Mesenchymal stem cell (in vitro differentiated cells and primary cell): Measurements from ENCODE around the gene KIF5A.

Experiments used
- DNase-seq: peaks from one replicate; pipeline ENCODE4 v3.0.0-alpha.2; 2013
- H2AFZ ChIP-seq: one replicate; pipeline ENCODE4 v1.6.1; 2013; ENCODE audit warnings: low read depth, mild to moderate bottlenecking, control low read depth, inconsistent platforms, low read length, moderate library complexity
- H2AK5ac ChIP-seq: 2 replicates; pipeline ENCODE4 v1.6.1; 2013; ENCODE audit warnings: low read length, moderate library complexity, mild to moderate bottlenecking, inconsistent platforms; ENCODE audit not compliant: severe bottlenecking
- H2BK120ac ChIP-seq: one replicate; pipeline ENCODE4 v1.6.1; 2013; ENCODE audit warnings: low read depth, mild to moderate bottlenecking, inconsistent platforms, low read length, moderate library complexity
- H2BK12ac ChIP-seq, 2 experiments: one replicate each; pipeline ENCODE4 v1.6.1; 2013; ENCODE audit warnings: inconsistent platforms in 2 of 2, low read length in 2 of 2, mild to moderate bottlenecking in 2 of 2, moderate library complexity in 2 of 2, control low read depth in 1 of 2
- H2BK15ac ChIP-seq: one replicate; pipeline ENCODE4 v1.6.1; 2013; ENCODE audit warnings: mild to moderate bottlenecking, low read depth, inconsistent platforms; ENCODE audit not compliant: poor library complexity, severe bottlenecking
- H2BK5ac ChIP-seq: 2 replicates; pipeline ENCODE4 v1.6.1; 2013; ENCODE audit warnings: low read depth, mild to moderate bottlenecking, low read length, control low read depth, inconsistent platforms; ENCODE audit not compliant: poor library complexity, severe bottlenecking
- H3K14ac ChIP-seq, 2 experiments: one replicate each; pipeline ENCODE4 v1.6.1; 2013; ENCODE audit warnings: inconsistent platforms in 2 of 2, low read length in 2 of 2, control low read depth in 1 of 2, mild to moderate bottlenecking in 1 of 2, moderate library complexity in 1 of 2
- H3K18ac ChIP-seq, 2 experiments: one replicate each; pipeline ENCODE4 v1.6.1; 2013; ENCODE audit warnings: inconsistent platforms in 2 of 2, low read length in 2 of 2, control low read depth in 1 of 2, low read depth in 1 of 2, mild to moderate bottlenecking in 1 of 2
- H3K23ac ChIP-seq, 2 experiments: one replicate each; pipeline ENCODE4 v1.6.1; 2013; ENCODE audit warnings: inconsistent platforms in 2 of 2, low read length in 2 of 2, mild to moderate bottlenecking in 2 of 2, moderate library complexity in 2 of 2, control low read depth in 1 of 2
- H3K27ac ChIP-seq: 2 replicates; pipeline ENCODE4 v1.5.1; 2013; ENCODE audit warnings: mild to moderate bottlenecking, moderate library complexity, low read length, control low read depth, inconsistent platforms; ENCODE audit not compliant: poor library complexity, severe bottlenecking
- H3K27me3 ChIP-seq, 2 experiments: 2 replicates each; pipeline versions ENCODE4 v1.6.1 to v1.7.0; 2013; ENCODE audit warnings: low read length in 2 of 2, mild to moderate bottlenecking in 2 of 2, moderate library complexity in 2 of 2, control low read depth in 1 of 2, inconsistent platforms in 1 of 2; ENCODE audit not compliant: control insufficient read depth in 1 of 2, insufficient read depth in 1 of 2
- H3K36me3 ChIP-seq, 2 experiments: 2 replicates each; pipeline versions ENCODE4 v1.6.1 to v1.7.0; 2013; ENCODE audit warnings: low read length in 2 of 2, control low read depth in 1 of 2, inconsistent platforms in 1 of 2, low read depth in 1 of 2, mild to moderate bottlenecking in 1 of 2; ENCODE audit not compliant: insufficient read depth in 2 of 2, control insufficient read depth in 1 of 2
- H3K4ac ChIP-seq, 2 experiments: one replicate each; pipeline ENCODE4 v1.6.1; 2013; ENCODE audit warnings: inconsistent platforms in 2 of 2, low read length in 2 of 2, mild to moderate bottlenecking in 2 of 2, moderate library complexity in 2 of 2, control low read depth in 1 of 2, low read depth in 1 of 2
- H3K4me1 ChIP-seq: 2 replicates; pipeline ENCODE4 v1.6.1; 2013; ENCODE audit warnings: low read depth, low read length, control low read depth; ENCODE audit not compliant: control insufficient read depth, insufficient read depth
- H3K4me2 ChIP-seq: 2 replicates; pipeline ENCODE4 v1.6.1; 2013; ENCODE audit warnings: low read length, mild to moderate bottlenecking, inconsistent platforms; ENCODE audit not compliant: poor library complexity, severe bottlenecking
- H3K4me3 ChIP-seq, 2 experiments: 2 replicates each; pipeline versions ENCODE4 v1.5.1 to v1.7.0; 2013; ENCODE audit warnings: low read length in 2 of 2, mild to moderate bottlenecking in 2 of 2, control low read depth in 1 of 2, low read depth in 1 of 2; ENCODE audit not compliant: insufficient read depth in 1 of 2
- H3K79me1 ChIP-seq: replicated peaks from 2 replicates; pipeline ENCODE4 v1.6.1; 2013; ENCODE audit warnings: mild to moderate bottlenecking, control low read depth, low read length, inconsistent platforms; ENCODE audit not compliant: poor library complexity, severe bottlenecking
- H3K9ac ChIP-seq: 2 replicates; pipeline ENCODE4 v1.7.0; 2013; ENCODE audit warnings: mild to moderate bottlenecking, low read length, moderate library complexity
- H3K9me3 ChIP-seq: 2 replicates; pipeline ENCODE4 v1.7.0; 2013; ENCODE audit warnings: mild to moderate bottlenecking, low read length; ENCODE audit not compliant: control insufficient read depth
- H4K8ac ChIP-seq: one replicate; pipeline ENCODE4 v1.6.1; 2013; ENCODE audit warnings: inconsistent platforms, mild to moderate bottlenecking, low read length, moderate library complexity
- H4K91ac ChIP-seq: one replicate; pipeline ENCODE4 v1.6.1; 2013; ENCODE audit warnings: mild to moderate bottlenecking, low read length, inconsistent platforms
- WGBS: methylation state at CpG from one replicate; pipeline ENCODE4 v1.1.7; 2013; ENCODE audit warnings: mixed read lengths; 5-methylcytosine and 5-hydroxymethylcytosine counted together

Gene KIF5A

DNA sequence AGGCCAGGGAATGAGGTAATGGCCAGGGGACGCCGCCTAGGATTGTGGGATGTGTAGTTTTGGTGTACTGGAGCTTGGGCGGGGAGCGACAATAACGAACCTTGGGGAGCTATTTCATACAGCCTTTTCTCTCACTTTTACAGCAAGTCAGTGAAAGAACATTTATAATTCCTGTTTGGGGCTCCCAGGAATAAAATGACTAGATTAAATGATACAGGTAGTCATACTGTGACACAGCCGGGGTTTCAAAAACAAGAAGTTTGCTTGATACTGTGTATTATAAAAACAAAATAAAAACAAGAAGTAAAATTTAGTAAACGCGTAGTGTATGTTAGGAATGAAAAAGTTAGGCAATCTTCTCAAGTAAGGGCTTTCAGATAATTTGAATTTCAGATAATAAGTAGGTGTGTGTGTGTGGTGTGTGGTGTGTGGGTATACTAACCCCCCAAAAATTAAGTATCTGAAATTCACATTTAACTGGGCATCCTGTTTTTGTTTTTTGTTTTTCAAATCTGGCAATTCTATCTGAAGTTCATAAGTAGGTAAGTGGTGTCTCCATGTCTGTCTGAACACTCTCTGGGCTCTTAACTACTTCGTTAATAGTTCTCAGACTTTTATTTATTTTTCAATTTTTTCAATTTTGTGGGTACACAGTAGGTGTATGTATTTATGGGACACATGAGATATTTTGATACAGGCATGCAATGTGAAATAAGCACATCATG is 2.4 kb upstream of the KIF5A start:
- 6% methylated on average over 2 of the region's 9 CpGs for WGBS
- Histone ChIP-seq H2AK5ac (no peak overlapping the region), H4K91ac (no peak overlapping the region), H3K4me2 (peak overlapping the region; percentile 19), H2BK120ac (no peak overlapping the region), H3K4me1 (peaks cover 20% of the 10 kb centered on the region), H3K23ac (no peak overlapping the region), H3K4me3 (peak overlapping the region in 1 of 2 experiments; percentile 89), H2BK12ac (no peak overlapping the region), H3K9ac (peak overlapping the region; percentile 92), H3K27ac (no peak overlapping the region), H2AFZ (no peak overlapping the region), H3K79me1 (peaks cover 11% of the 10 kb centered on the region), H3K4ac (no peak overlapping the region), H2BK5ac (no peak overlapping the region), H2BK15ac (no peak overlapping the region), H3K9me3 (no peaks in the 10 kb centered on the region), H3K36me3 (peaks cover 3 to 23% of the 10 kb centered on the region in 2 experiments), H3K27me3 (peaks cover 21 to 31% of the 10 kb centered on the region in 2 experiments), H3K14ac (no peak overlapping the region), H4K8ac (no peak overlapping the region), H3K18ac (no peak overlapping the region)
- DNase-seq = no peak

DNA sequence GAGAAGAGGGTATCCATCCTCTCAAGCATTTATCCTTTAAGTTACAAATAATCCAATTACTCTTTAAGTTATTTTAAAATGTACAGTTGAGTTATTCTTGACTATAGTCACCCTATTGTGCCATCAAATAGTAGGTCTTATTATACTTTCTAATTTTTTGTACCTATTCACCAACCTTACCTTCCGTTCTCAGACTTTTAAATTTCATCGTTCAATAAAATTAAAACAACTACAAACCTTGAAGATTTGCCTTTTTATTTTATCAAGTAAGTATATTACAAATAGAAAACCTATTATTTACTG is 1.9 kb upstream of the KIF5A start:
- WGBS = no CpG with 5 or more reads among the region's 2 CpGs
- no peak overlapping the region for H2BK15ac ChIP-seq
- peaks cover 3 to 19% of the 10 kb centered on the region in 2 experiments for H3K36me3 ChIP-seq

DNA sequence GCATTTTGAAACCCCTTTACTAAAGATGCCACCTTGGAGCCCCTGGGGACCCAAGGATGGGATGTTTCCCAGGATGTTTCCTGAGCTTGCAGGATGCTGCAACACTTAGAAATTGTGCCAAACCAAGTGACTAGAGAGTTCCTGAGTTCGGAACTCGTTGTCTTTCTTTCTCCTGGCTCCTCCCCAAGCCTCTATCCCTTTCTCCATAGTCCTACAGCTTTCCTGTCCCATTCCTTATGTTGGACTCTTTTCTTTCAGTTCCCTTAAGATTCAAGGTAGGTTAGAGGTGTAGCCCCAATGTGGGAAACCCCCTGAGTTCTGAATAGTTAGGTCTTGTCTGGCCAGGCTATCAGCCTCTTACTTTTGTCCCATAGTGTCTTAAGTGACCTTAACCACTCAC is 1.4 kb upstream of the KIF5A start:
- no peak overlapping the region for H3K4me2 ChIP-seq
- WGBS = no CpG with 5 or more reads among the region's 2 CpGs
- H2BK5ac ChIP-seq = no peak overlapping the region
- H3K23ac ChIP-seq = no peak overlapping the region
- H4K8ac ChIP-seq = no peak overlapping the region
- H2AK5ac ChIP-seq = no peak overlapping the region
- no peak overlapping the region for H3K18ac ChIP-seq
- peaks cover 27% of the 10 kb centered on the region for H3K4me1 ChIP-seq
- H3K36me3 ChIP-seq = peaks cover 1 to 17% of the 10 kb centered on the region in 2 experiments
- H2BK15ac ChIP-seq = no peak overlapping the region
- peaks cover 24 to 35% of the 10 kb centered on the region in 2 experiments for H3K27me3 ChIP-seq
- no peak overlapping the region for H2BK120ac ChIP-seq
- no peak overlapping the region for H3K4me3 ChIP-seq
- H3K14ac ChIP-seq = no peak overlapping the region
- H3K9me3 ChIP-seq = no peaks in the 10 kb centered on the region
- H3K9ac ChIP-seq = no peak overlapping the region
- no peak overlapping the region for H2AFZ ChIP-seq
- H2BK12ac ChIP-seq = no peak overlapping the region
- H4K91ac ChIP-seq = no peak overlapping the region
- no peak for DNase-seq
- no peak overlapping the region for H3K4ac ChIP-seq
- H3K27ac ChIP-seq = no peak overlapping the region
- peaks cover 10% of the 10 kb centered on the region for H3K79me1 ChIP-seq

More for the DNA sequence above, 1.9 kb upstream of the KIF5A start:
- Histone ChIP-seq H2AK5ac (no peak overlapping the region), H4K8ac (no peak overlapping the region), H3K4ac (no peak overlapping the region), H3K9ac (no peak overlapping the region), H3K79me1 (peaks cover 11% of the 10 kb centered on the region), H3K14ac (no peak overlapping the region), H3K18ac (no peak overlapping the region), H3K27ac (no peak overlapping the region), H3K9me3 (no peaks in the 10 kb centered on the region), H4K91ac (no peak overlapping the region), H2AFZ (no peak overlapping the region), H2BK5ac (no peak overlapping the region), H2BK120ac (no peak overlapping the region), H3K27me3 (peaks cover 21 to 31% of the 10 kb centered on the region in 2 experiments), H3K4me2 (no peak overlapping the region), H2BK12ac (no peak overlapping the region), H3K4me1 (peaks cover 24% of the 10 kb centered on the region), H3K23ac (no peak overlapping the region), H3K4me3 (no peak overlapping the region)
- DNase-seq = no peak

DNA sequence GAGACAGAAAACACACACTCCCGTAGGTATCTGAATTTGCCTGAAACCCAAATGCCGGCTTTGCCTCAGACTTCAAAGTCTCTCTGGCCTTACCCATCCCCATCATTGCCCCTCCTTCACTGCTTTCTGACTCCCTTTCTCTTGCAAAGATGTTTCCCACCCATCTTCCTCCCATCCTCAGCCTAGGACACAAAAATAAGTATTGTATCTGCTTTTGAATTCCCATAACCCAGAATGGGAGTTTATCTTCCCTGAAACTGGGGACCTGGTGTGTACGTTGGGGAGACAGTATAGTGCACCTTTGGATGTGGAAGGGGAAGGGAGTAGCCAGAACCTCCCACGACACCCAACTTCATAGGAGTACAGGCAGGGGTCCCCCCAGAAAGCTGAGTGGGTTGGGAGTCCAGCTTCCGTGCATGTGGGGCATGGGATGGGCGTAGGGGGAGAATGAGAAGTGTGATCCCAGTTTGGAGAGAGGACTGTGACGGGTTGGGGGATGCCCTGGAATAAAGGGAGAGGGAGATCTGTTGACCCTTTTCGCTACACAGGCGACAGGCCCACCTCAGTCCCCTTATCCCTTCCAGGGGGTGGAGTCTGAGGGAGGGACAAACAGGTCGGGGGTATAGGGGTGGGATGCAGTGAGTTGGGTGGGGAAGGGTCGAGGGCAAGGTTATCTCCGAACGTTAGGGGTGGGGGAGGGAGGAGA is 488 bp upstream of the KIF5A start:
- Histone ChIP-seq H3K27ac (no peak overlapping the region), H3K4me3 (peak overlapping the region; percentile 65 to 72), H3K27me3 (peaks cover 28 to 44% of the 10 kb centered on the region in 2 experiments), H2AFZ (no peak overlapping the region), H3K4me1 (peaks cover 27% of the 10 kb centered on the region), H2BK120ac (no peak overlapping the region), H4K8ac (no peak overlapping the region), H3K23ac (no peak overlapping the region), H2BK12ac (no peak overlapping the region), H2BK15ac (no peak overlapping the region), H2AK5ac (no peak overlapping the region), H3K36me3 (peaks cover 0 to 14% of the 10 kb centered on the region in 2 experiments), H3K79me1 (peaks cover 6% of the 10 kb centered on the region), H4K91ac (no peak overlapping the region), H3K4ac (no peak overlapping the region), H2BK5ac (no peak overlapping the region), H3K18ac (no peak overlapping the region), H3K4me2 (peak overlapping the region; percentile 67), H3K9ac (no peak overlapping the region), H3K14ac (no peak overlapping the region), H3K9me3 (no peaks in the 10 kb centered on the region)
- DNase-seq = no peak
- WGBS = 52% methylated on average over 7 of the region's 13 CpGs
